Suprapubic skin (tissue), 4 donors: ENCODE results near the gene OR8D1. TPM values are rescaled to one million over a fixed set of nuclear protein-coding genes. Genes with fewer than 3 reads are reported as not detected.
"Not testable (repeated sequence)": the region's sequence is repeated elsewhere in the genome, so short reads cannot be mapped to it uniquely, and the experiment has no call there.

ENCODE experiments used
- DNase-seq, 2 donors: peaks; one replicate each; pipeline ENCODE4 v3.0.0-alpha.2; 2019; ENCODE audit warnings: low spot score in 2 of 2
- H3K27ac ChIP-seq: fragments of 200-600 bp; sonication (generic); one replicate; pipeline ENCODE4 v1.5.1; 2019
- H3K27me3 ChIP-seq: fragments of 200-600 bp; sonication (generic); one replicate; pipeline ENCODE4 v1.5.1; 2019
- H3K36me3 ChIP-seq: fragments of 200-600 bp; sonication (generic); one replicate; pipeline ENCODE4 v1.5.1; 2019
- H3K4me1 ChIP-seq: fragments of 200-600 bp; sonication (generic); one replicate; pipeline ENCODE4 v1.5.1; 2019
- H3K4me3 ChIP-seq: fragments of 200-600 bp; sonication (generic); one replicate; pipeline ENCODE4 v1.5.1; 2019; ENCODE audit warnings: mild to moderate bottlenecking
- H3K9me3 ChIP-seq: fragments of 200-600 bp; sonication (generic); one replicate; pipeline ENCODE4 v1.5.1; 2019
- EP300 ChIP-seq: sonication (generic); formaldehyde crosslinking; IDR thresholded peaks from one replicate; pipeline ENCODE4 v1.6.1; 2017; ENCODE audit warnings: antibody characterized with exemption
- POLR2A ChIP-seq, 2 donors: fragments of 450-650 bp; IDR thresholded peaks; one replicate each; pipeline ENCODE4 v1.6.1; 2017; ENCODE audit warnings: antibody characterized with exemption in 2 of 2, mild to moderate bottlenecking in 2 of 2, moderate library complexity in 2 of 2
- POLR2AphosphoS5 ChIP-seq, 3 donors: sonication (generic); formaldehyde crosslinking; IDR thresholded peaks; one replicate each; pipeline ENCODE4 v1.6.1; 2017; ENCODE audit warnings: antibody characterized with exemption in 3 of 3
- WGBS: methylation state at CpG from one replicate; pipeline ENCODE4 v1.1.5; 2018; 5-methylcytosine and 5-hydroxymethylcytosine counted together
- total RNA-seq, 4 donors: library from RNA; depleted of rRNA; stranded (reverse); fragments of >200 nt; gene quantifications; one replicate each; pipeline ENCODE4 v1.1.0, GENCODE V29; 2016
- TF ChIP-seq, protein P1 (sequence below), 2 donors: fragments of 200-600 bp in 1 of 2; fragments of 450-650 bp in 1 of 2; sonication (generic) in 1 of 2; IDR thresholded peaks; one replicate each; pipeline ENCODE4 v1.5.1; 2016 to 2019; ENCODE audit warnings: antibody characterized with exemption in 2 of 2, mild to moderate bottlenecking in 1 of 2, moderate library complexity in 1 of 2

The OR8D1 gene
- total RNA-seq, 4 donors from 2014 or later = not detected

DNA sequence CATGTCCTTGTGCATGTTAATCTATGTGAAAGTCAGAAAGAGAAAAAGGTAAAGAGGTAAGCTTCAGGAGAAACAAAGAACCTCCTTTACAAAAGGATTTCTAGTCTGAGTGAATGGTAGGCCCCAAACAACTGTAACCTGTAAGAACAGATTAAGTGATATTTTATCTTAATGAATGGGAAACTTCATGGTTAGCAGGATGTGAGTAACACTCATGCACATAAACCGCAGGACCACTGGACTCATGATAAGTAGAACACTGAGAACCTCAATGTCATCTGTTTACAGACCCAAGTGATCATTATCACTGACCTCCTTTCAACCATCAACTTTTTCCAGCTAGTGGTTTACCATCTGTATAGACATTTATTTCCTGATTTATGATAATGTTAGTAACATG lies 37.7 kb downstream of the OR8D1 start:
- H3K4me3 ChIP-seq = no peak overlapping the region
- no peak for DNase-seq
- peaks cover 6% of the 10 kb centered on the region for H3K9me3 ChIP-seq
- H3K4me1 ChIP-seq = no peaks in the 10 kb centered on the region
- no peak overlapping the region for H3K27ac ChIP-seq
- WGBS = 87% methylated on average over 1 of the region's 1 CpG
- H3K36me3 ChIP-seq = no peaks in the 10 kb centered on the region
- no peaks in the 10 kb centered on the region for H3K27me3 ChIP-seq
- TF ChIP-seq POLR2AphosphoS5 (IDR thresholded peaks at IDR 0.05) (no peak), EP300 (no peak), POLR2A (IDR thresholded peaks at IDR 0.05) (no peak)
- TF ChIP-seq, protein P1, sequence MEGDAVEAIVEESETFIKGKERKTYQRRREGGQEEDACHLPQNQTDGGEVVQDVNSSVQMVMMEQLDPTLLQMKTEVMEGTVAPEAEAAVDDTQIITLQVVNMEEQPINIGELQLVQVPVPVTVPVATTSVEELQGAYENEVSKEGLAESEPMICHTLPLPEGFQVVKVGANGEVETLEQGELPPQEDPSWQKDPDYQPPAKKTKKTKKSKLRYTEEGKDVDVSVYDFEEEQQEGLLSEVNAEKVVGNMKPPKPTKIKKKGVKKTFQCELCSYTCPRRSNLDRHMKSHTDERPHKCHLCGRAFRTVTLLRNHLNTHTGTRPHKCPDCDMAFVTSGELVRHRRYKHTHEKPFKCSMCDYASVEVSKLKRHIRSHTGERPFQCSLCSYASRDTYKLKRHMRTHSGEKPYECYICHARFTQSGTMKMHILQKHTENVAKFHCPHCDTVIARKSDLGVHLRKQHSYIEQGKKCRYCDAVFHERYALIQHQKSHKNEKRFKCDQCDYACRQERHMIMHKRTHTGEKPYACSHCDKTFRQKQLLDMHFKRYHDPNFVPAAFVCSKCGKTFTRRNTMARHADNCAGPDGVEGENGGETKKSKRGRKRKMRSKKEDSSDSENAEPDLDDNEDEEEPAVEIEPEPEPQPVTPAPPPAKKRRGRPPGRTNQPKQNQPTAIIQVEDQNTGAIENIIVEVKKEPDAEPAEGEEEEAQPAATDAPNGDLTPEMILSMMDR (IDR thresholded peaks at IDR 0.05) = no peak

GRCh38 chr11:124274000-124274399 lies 39.7 kb downstream of the OR8D1 start:
- no peak overlapping the region for H3K4me3 ChIP-seq
- H3K9me3 ChIP-seq = no peaks in the 10 kb centered on the region
- H3K36me3 ChIP-seq = no peaks in the 10 kb centered on the region
- 98% methylated on average over 2 of the region's 2 CpGs for WGBS
- H3K4me1 ChIP-seq = no peaks in the 10 kb centered on the region
- no peaks in the 10 kb centered on the region for H3K27me3 ChIP-seq
- DNase-seq = no peak
- no peak overlapping the region for H3K27ac ChIP-seq
- TF ChIP-seq, protein P1 (IDR thresholded peaks at IDR 0.05) = no peak
- no peak for TF ChIP-seq POLR2A (IDR thresholded peaks at IDR 0.05)
- no peak for TF ChIP-seq EP300
- TF ChIP-seq POLR2AphosphoS5 (IDR thresholded peaks at IDR 0.05) = no peak

- H3K27me3 ChIP-seq, H3K36me3 ChIP-seq, H3K4me1 ChIP-seq, H3K27ac ChIP-seq, H3K4me3 ChIP-seq, DNase-seq, H3K9me3 ChIP-seq: not testable (repeated sequence)
- WGBS = 56% methylated on average over 7 of the region's 7 CpGs
These were observed 42.9 kb downstream of the OR8D1 start for GRCh38 chr11:124270886-124271285.

- not testable (repeated sequence) for H3K4me3 ChIP-seq, H3K9me3 ChIP-seq, H3K36me3 ChIP-seq, DNase-seq, H3K27ac ChIP-seq, H3K27me3 ChIP-seq, H3K4me1 ChIP-seq
- 69% methylated on average over 4 of the region's 4 CpGs for WGBS
These were observed 48.7 kb downstream of the OR8D1 start for GRCh38 chr11:124265041-124265440.

GRCh38 chr11:124256076-124256475 lies 57.7 kb downstream of the OR8D1 start, which contains the start of gene OR8G5:
TSS of gene OR8G5 (plus strand) at chr11:124256376. CDS start at chr11:124264932, 8,556 bp downstream.
- Histone ChIP-seq H3K9me3 (no peaks in the 10 kb centered on the region), H3K27me3 (no peaks in the 10 kb centered on the region), H3K27ac (no peak within 1 kb of the TSS), H3K4me1 (no peaks in the 10 kb centered on the region), H3K36me3 (no peaks in the 10 kb centered on the region), H3K4me3 (no peak within 1 kb of the TSS)
- WGBS = 42% methylated on average over 4 of the region's 4 CpGs
- no peak for DNase-seq
- no peak for TF ChIP-seq POLR2AphosphoS5 (IDR thresholded peaks at IDR 0.05)
- no peak for TF ChIP-seq EP300
- TF ChIP-seq, protein P1 (IDR thresholded peaks at IDR 0.05) = no peak
- no peak for TF ChIP-seq POLR2A (IDR thresholded peaks at IDR 0.05)

Other genes with a start within 250 kb of the OR8D1 start
- 10 to 100 TPM; 22.9 to 27.6 (median 26.4) TPM for gene VWA5A, start 198.5 kb downstream of the OR8D1 start, total RNA-seq
- gene OR10D3, start 130.6 kb downstream of the OR8D1 start, total RNA-seq = not detected
- not detected for gene OR8G1, start 72.9 kb downstream of the OR8D1 start, total RNA-seq
- gene OR8G5, start 57.6 kb downstream of the OR8D1 start, total RNA-seq = not detected
- gene OR8D2, start 6.2 kb upstream of the OR8D1 start, total RNA-seq = not detected
- gene OR8B2, start 70.5 kb upstream of the OR8D1 start, total RNA-seq = not detected
- not detected for gene OR8B3, start 85.1 kb upstream of the OR8D1 start, total RNA-seq
- not detected for gene OR8B4, start 110.9 kb upstream of the OR8D1 start, total RNA-seq
- gene OR8B8, start 131.7 kb upstream of the OR8D1 start, total RNA-seq = not detected
- gene OR8B12, start 229.7 kb upstream of the OR8D1 start, total RNA-seq = not detected